Iris pigment epithelial cell (primary cell): ENCODE data around the gene CDC6.
A peak's percentile ranks its signal among the peaks of the same experiment; 100 is the strongest.
"Not testable (repeated sequence)": the region's sequence is repeated elsewhere in the genome, so short reads cannot be mapped to it uniquely, and the experiment has no call there.

Source experiments
- DNase-seq: peaks from one replicate; pipeline ENCODE4 v3.0.0-alpha.2; 2011; ENCODE audit warnings: low read depth

CDC6 gene

GRCh38 chr17:40287159-40287493, 553 bp upstream of the CDC6 start:
- no peak for DNase-seq

GRCh38 chr17:40290629-40291280, 3.1 kb downstream of the CDC6 start:
- DNase-seq: peak; percentile 97

GRCh38 chr17:40291281-40291664, 3.6 kb downstream of the CDC6 start:
- DNase-seq: no peak

- no peak for DNase-seq
These were observed 5.7 kb downstream of the CDC6 start for GRCh38 chr17:40293363-40293762.

GRCh38 chr17:40295488-40296436, 8.1 kb downstream of the CDC6 start:
- DNase-seq: no peak

- DNase-seq: no peak
These were observed 9.8 kb downstream of the CDC6 start for GRCh38 chr17:40297511-40297910.

- peak; percentile 71 for DNase-seq
These were observed 11.0 kb downstream of the CDC6 start for GRCh38 chr17:40298726-40299125.

DNA sequence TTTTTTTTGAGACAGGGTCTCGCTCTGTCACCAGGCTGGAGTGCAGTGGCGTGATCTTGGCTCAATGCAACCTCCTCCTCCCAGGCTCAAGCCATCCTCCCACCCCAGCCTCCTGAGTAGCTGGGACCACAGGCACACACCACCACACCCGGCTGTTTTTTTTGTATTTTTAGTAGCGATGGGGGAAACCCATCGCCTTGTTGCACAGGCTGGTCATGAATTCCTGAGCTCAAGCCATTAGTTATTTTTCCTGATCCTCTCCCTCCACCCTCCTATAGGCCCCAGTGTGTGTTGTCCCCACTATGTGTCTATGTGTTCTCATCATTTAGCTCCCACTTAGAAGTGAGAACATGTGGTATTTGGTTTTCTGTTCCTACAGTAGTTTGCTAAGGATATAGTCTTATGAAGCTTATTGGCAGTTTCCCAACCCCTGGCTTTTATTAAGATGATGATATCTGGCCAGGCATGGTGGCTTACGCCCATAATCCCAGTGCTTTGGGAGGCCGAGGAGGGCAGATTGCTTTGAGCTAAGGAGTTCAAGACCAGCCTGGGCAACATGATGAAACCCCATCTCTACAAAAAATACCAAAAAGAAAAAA, 11.6 kb downstream of the CDC6 start:
- peak; percentile 51 for DNase-seq

DNA sequence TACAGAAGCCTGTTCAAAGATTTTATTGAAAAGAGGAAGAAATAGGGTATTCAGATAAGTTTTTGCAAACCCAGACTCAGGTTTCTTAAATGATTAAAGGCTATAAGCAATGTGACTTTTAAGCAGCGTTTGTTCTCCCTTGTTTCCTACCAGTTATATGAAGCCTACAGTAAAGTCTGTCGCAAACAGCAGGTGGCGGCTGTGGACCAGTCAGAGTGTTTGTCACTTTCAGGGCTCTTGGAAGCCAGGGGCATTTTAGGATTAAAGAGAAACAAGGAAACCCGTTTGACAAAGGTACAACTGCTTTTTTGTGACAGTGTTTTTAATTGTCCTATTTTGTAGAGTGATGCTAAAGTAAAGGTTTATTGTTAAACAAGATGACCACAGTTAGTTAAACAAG, 13.6 kb downstream of the CDC6 start:
- no peak for DNase-seq

DNA sequence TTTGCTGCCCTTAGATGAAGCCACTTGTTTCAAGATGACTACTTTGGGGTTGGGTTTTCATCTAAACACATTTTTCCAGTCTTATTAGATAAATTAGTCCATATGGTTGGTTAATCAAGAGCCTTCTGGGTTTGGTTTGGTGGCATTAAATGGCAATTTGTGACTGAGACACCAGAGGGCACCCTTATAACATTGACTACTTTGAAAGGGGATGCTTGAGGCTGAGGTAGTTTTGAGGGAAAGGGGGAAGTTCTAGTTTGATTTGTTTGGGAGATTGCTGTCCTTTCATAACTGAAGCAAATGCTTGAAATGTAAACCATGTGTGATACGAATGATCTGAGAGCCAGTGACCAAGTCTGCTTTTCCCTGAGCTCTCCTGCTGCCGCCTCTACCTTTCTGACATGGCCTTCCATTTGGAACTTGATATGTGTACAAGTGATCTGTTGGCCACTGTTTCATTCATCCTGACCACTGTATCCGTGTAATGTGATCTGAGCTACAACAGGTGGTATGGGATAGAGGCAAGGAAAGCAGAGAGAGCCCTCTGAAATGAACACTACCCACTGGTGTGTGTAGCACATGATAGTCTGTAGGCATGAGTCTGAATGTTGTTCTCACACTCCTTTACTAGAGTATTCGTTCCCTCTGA, 15.5 kb downstream of the CDC6 start:
- DNase-seq: peak; percentile 72

DNA sequence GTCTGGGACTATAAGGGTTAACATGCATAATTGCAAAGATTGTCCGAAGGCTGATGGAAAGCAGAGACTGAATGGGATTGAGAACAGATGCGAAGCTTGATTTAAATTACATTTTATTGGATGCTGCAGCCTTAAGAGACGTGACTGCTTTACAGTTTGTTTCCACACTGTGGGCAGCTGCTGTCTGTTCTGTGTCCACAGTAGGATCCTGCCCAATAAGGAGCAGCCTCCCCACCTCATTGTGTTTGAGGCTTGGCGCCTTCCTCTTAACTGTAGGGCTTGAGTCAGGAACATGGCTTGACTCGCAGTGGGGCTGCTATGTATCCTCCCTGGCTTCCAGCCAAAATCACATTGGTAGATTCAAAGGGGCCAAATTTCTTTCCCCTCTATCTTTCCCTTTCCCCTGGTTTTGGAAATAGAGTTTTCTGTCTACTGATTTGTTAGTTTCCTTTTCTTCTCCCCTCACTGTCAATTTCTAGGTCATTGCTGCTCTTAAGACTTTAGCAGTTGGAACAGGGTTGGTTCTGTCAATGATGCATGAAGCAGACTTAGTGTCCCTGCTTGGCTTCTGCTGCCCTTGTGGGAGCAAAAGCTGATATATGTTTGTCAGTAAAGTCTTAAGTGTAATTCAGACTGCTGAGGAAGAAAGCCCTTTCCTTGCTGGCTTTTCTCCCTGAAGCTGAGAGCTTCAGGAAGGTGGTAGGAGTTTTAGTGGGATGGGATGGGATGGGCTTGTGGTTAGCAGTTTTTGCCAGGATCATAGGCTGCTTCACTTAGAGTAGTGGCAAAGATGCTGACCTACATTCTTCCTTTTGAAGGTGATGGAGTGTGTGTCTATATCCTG, 16.3 kb downstream of the CDC6 start:
- peak; percentile 61 for DNase-seq

DNA sequence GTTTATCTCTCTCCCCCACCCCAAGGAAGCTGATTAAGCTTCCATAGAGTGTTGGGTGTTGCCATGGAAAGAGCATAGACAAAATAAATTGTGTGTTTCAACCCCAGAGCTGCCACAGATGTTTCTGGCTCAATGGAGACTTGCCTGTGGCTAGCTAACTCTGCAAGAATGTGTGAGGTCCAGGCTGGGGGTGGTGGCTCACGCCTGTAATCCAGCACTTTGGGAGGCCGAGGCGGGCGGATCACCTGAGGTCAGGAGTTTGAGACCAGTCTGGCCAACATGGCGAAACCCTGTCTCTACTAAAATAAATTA, 16.8 kb downstream of the CDC6 start:
- peak; percentile 91 for DNase-seq

DNA sequence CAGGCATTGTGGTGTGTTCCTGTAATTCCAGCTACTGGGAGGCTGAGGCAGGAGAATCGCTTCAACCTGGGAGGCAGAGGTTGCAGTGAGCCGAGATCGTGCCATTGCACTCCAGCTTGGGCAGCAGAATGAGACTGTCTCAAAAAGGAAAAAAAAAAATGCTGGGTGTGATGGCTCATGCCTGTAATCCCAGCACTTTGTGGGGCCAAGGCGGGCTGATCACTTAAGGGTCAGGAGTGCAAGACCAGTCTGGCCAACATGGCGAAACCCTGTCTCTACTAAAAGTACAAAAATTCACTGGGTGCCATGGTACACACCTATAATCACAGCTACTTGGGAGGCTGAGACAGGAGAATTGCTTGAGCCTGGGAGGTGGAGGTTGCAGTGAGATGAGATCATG, 17.2 kb downstream of the CDC6 start:
- DNase-seq: not testable (repeated sequence)

DNA sequence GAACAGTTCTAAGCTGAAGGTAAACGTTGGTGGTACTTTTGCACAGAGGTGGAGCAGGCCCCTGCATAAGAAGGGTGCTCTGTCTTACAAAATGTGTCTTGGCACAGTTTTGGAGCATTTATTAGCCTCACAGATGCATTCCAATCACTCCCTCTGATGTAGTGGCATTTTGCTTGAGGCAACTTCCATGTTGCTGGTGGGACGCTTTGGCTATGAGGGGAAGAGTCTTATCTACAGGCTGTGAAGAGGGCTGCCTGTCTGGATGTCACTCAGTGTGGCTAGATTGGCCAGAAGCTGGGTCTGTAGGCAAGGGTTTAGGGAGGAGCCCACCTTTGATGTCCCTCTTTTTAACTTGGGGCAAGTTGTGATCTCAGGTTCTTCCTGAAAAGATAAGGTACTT, 18.7 kb downstream of the CDC6 start:
- no peak for DNase-seq

- DNase-seq: peak; percentile 44
These were observed 19.5 kb downstream of the CDC6 start for GRCh38 chr17:40307001-40307730.

DNA sequence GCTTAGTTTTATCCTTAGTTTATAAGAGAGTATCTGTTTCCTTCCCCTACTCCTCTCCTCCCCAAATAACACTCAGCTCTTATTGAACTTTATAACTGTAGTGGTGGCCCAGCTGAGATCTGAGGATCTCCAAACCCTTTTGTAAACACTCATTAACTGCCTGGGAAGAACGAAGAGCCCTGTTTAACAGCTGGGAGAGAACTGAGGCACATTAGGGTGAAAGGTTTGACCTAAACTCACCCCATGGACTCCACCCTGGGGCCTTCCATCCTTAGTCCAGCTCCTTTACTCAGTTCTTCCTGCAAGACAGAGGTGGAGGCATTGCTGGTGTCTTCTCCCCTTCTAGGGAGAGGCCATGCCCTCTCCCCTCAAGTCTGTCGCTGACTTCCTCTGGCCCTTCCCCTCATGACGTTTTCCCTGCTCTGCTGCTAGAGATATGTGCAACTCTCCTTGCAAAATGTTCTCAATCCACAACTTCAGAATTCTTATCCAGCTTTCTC, 20.1 kb downstream of the CDC6 start:
- no peak for DNase-seq

DNA sequence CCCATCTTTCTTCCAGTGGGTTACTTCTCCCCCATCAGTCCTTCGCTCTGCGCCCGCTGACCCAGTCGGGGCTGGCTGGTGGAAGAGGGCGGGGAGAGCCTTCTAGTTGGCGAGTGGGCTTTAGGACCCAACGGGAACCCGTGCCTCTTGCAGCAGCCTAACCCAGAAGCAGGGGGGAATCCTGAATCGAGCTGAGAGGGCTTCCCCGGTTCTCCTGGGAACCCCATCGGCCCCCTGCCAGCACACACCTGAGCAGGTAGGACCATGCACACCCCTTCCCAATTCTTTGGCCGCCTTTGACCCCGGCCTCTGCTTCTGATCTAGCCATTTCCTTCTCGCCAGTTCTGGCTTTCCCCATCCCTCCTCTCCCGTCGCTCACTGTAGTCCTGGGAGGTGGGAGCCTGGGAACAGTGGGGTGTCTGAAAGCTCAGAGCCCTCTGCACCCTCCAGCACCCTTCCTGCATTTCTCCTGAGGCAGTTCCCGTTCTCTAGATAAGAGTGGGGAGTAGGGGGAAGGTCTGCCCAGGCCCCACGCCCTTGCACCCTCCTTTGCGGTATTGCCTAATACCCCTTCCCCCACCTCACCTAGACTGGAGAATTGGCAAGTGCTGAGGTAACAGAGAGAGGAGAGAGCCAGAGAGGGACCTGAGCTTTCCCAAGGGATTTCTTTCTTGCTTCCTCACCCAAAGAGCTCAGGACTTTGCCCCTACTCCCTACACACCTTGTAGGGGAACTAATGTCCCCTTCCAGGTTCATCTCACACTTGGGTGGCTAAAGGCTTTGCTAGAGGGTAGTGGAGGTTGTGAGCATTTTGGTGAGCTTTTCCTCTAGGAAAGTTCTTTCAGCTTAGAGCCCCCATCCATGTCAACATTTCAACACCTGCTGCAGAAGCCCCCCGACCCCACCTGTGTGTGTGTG, 21.6 kb downstream of the CDC6 start, which contains the start of gene RARA:
Gene RARA (plus strand): TSS at position 150 of the 918 bp plus-strand sequence. CDS start 22,039 bp downstream, outside the sequence.
- peak; percentile 64 for DNase-seq

DNA sequence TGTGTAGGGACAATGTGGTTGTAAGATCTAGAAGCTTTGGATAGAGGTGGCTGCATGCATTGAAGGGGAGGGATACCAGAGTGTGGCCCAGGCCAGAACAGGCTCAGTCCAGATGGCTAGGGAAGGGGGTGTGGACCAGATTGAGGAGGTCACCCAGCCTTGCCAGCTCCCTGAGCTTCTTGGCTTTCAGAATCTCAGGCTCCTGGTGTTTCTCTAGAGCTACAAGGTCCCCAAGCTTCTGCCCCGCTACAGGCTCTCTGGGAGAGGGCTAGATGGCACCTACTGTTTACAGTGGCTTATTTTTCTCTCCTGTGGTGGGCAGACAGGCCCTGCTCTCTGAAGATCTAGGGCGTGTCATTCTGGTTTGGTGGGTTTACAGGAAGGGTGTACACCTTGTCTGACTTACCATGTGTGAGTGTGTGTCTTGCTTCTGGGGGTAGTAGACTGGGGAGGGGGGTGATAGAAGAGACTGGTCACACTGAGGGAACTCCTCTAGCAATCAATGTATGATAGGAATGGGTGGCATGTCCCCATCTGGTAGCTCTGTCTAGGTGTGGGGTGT, 22.4 kb downstream of the CDC6 start:
- DNase-seq: no peak

- DNase-seq: no peak
These were observed 23.3 kb downstream of the CDC6 start for GRCh38 chr17:40310882-40311391.
